HG02610 (cell line): ENCODE results near the gene ACSM4.
"Not testable (repeated sequence)": the region's sequence is repeated elsewhere in the genome, so short reads cannot be mapped to it uniquely, and the experiment has no call there.

Source experiments
- ATAC-seq: cut with Tn5 transposase; IDR thresholded peaks from one replicate; pipeline ENCODE4 v1.9.1; 2021; ENCODE audit warnings: mild to moderate bottlenecking, moderate library complexity; ENCODE audit not compliant: unreplicated experiment

ACSM4 gene

DNA sequence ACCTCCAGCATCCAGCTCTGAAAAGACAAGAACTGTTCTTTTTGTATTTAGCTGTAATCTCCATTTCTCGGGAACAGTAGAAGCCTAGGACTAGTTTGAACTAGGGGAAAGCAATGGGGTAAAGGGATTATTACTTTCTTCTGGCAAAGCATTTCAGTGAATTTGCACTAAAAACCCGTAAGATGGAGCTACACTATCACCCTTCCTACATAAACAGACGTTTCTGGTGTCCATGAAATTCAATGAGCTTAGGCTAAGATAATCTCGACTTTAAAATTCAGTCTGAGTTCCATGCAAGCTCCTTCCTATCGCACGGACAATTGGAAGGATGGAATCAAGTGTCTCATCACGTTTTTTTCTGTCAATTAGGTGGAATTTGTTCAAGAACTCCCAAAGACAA is 24.0 kb downstream of the ACSM4 start:
- no peak for ATAC-seq

DNA sequence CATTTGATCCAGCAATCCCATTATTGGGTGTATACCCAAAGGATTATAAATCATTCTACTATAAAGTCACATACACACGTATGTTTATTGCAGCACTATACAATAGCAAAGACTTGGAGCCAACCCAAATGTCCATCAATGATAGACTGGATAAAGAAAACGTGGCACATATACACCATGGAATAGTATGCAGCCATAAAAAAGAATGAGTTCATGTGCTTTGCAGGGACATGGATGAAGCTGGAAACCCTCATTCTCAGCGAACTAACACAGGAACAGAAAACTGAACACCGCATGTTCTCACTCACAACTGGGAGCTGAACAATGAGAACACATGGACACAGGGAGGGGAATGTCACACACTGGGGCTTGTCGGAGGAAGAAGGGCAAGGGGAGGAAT is 33.9 kb downstream of the ACSM4 start:
- not testable (repeated sequence) for ATAC-seq

DNA sequence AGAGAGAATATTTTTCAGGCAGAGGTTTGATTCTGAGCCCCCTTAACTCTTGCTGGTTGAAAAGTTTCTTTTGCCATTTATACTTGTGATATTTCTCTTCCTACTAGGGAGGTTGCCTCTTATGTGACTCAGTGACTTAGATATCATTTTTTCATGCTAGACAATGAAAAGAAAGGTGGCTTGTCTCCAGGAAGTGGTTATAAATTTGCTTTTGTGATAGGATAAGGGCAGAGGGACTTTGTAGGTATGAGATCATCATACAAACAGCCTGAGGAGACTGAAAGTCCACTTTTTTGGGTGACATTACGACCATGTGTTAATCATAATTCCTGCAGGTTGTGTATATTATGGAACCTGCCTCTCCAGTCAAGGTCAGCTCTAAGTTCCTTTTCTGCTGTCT is 35.8 kb downstream of the ACSM4 start:
- no peak for ATAC-seq

DNA sequence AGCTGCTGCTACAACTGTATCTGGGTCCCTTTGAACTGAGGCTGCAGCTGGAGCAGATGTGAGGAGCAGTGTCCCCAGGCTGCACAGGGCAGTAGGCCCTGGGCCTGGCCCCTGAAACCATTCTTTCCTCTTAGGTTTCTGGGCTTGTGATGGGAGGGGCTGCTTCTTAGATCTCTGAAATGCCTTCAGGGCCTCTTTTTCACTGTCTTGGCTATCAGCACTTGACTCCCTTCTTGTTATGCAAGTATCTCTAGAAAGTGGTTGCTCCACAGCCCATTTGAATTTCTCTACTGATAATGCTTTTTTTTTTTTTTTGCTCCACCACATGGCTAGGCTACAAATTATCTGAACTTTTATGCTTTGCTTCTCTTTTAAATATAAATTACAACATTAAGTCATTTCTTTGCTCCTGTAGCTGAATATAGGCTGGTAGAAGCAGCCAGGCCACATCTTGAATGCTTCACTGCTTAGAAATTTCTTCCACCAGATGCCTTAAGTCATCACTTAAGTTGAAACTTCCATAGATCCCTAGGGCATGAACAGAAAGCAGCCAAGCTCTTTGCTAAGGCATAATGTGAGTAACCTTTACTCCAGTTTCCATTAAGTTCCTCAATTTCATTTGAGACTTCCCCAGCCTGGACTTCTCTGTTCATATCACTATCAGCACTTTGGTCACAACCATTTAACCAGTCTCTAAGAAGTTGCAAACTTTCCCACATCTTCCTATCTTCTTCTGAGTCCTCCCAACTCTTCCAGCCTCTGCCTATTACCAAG is 41.1 kb downstream of the ACSM4 start:
- no peak for ATAC-seq

DNA sequence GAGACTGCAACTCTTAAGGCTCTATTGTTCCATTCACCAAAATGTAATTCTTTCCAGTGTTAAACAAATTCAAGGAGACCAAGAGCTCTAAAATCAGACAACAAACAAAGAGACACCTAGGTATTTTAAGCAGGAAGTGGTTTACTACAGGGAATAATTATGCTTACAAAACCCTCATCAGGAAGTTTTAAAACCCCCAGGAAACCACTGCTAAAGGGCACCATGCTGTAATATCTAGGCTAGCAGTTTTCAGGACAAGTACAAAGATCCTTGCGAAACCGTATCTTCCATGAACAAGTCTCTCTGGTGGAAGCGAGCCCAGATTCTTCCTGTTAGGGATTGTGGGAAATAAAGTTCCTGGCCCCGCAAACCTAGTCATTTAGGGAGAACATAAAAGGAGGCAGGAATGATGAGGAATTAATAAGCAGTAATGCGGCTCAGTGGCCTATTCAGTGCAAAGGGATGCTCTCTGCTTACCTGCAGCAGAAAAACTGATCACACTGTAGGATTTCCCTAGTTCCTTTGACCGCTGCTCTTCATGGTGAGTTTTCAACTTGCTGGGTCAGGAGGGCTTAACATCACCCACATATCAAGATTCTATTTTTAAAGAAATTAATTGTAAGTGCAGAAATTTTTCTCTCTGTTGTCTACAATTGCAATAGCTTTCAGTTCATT is 42.8 kb downstream of the ACSM4 start:
- no peak for ATAC-seq

DNA sequence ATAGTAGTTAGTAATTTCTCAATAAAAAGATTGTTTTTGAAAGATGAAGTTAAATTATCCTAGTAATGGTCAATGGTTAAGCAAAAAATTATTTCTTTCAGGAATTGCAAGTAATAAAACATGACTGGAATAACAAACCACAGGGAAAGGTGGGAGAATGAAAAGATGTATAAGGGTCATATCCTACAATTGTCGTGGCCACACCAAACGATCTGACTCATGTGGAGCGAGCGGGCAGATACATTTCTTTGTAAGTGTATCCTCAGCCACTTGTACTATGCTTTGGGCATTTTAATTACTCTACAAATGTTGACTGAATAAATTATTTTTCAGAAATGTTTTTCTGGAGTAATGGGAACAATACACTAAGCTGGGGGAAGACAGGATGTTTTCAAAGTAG is 45.5 kb downstream of the ACSM4 start:
- no peak for ATAC-seq

DNA sequence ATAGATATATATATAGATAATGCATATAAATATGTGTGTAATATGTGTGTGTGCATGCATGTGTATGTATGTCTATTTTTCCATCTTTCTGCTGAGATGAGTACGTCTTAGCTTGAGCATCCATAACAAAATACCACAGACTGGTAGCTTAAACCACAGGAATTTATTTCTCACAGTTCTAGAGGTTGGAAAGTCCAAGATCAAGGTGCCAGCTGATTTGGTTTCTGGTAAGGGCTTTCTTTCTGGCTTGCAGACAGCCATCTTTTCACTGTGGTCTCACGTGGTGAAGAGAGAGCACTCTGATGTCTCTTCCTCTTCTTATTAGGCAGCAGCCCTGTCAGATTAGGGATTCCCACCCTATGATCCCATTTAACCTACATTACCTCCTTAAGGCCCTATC is 47.3 kb downstream of the ACSM4 start:
- no peak for ATAC-seq

DNA sequence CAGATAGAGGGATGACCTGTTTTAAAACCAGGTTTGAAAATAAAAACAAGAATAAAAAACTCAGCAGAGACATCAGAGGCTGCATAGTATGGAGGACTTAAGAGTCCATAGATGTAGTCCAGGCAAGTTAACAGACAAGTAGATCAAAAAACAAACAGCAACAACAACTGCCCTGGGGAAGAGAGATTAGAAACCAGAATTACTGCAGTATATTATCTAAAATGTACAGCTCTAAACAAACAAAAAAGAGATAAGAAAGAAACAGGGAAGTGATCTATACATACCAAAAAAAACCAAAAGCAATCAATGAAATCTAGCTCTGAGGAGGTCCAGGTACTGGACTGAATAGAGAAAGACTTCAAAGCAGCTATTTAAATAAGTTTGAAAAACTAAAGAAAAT is 48.8 kb downstream of the ACSM4 start:
- no peak for ATAC-seq

DNA sequence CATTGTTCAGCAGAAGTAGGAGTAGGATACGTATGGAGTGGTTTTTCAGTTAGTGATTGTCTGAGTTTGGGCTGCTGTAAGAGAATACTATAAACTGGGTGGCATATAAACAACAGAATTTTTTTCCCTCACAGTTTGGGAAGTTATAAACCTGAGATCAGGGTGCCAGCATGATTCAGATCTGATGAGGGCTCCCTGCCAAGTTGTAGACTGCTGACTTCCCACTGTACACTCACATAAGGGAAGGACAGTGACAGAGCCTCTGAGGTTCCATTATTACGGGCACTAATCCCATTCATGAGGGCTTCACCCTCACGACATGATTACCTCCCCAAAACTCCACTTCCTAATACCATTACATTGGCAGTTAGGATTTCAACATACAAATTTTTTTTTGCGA is 50.7 kb downstream of the ACSM4 start:
- no peak for ATAC-seq

DNA sequence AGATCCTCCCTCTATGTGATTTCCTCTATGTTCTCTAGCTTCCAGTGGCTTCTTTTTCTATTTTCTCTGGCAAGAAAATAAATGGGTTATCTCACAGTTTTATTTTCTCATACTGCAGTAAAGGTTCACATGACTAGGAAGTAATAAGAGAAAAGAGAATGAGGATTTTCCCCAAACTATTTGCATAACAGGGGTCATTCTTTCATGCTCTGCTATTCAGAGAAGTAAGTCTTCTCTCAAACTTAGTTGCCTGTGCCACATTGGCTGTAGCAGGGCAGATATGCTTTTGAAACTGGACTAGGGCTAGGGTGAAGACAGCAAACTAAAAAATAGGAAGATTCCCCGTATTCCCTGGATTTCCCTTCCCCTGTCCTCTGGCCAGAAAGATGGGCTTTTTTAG is 57.4 kb downstream of the ACSM4 start:
- ATAC-seq = no peak

DNA sequence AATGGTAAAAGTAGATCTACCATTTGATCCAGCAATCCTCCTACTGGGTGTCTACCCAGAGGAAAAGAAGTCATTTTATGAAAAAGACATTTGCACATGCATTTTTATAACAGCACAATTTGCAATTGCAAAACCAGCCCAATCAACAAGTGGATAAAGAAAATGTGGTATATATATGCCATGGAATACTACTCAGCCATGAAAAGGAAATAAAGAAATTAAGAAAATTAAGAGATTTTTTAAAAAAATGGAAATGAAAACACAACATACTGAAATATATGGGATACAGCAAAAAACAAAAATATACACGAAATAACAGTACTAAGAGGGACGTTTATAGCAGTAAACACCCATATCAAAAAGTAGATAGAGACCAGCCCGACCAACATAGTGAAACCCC is 58.9 kb downstream of the ACSM4 start:
- no peak for ATAC-seq

DNA sequence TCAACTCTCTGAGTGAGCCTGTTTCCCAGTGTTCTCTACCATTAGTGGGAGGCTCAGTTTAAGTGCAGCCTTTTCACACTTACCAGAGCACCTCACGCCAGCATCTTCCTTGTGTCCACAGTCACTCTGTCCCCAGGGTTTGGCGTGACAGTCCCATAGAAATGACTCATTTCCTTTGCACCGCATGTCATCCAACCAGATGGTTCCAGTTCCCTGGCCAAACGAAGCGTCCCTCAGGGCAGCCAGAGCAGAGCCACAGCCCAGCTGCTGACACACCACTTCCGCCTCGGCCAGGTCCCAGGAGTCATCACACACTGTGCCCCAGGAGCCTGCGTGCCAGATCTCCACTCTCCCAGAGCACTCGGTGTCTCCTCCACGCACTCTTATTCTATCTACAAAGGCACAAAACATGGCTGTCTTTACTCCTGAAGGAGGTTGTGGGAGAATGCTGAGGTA is 65.4 kb downstream of the ACSM4 start:
- no peak for ATAC-seq

DNA sequence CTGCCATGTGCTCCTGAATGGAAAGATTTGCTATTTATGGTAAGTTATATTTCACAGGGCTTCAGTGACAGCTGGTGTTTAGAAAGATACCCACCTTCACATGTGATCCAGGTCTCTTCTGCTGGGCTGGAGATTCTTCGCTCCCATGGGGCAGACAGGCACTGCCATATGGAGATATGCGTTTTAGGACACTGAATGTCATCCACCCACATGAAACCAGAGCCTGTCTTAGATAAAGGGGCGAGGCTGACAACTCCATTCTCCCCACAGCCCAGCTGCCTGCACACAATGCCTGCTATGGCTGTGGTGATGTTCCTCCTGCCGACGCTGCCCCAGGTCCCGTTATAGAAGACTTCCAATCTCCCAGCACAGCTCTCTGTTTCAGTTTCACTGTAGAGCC is 69.4 kb downstream of the ACSM4 start:
- ATAC-seq = no peak

DNA sequence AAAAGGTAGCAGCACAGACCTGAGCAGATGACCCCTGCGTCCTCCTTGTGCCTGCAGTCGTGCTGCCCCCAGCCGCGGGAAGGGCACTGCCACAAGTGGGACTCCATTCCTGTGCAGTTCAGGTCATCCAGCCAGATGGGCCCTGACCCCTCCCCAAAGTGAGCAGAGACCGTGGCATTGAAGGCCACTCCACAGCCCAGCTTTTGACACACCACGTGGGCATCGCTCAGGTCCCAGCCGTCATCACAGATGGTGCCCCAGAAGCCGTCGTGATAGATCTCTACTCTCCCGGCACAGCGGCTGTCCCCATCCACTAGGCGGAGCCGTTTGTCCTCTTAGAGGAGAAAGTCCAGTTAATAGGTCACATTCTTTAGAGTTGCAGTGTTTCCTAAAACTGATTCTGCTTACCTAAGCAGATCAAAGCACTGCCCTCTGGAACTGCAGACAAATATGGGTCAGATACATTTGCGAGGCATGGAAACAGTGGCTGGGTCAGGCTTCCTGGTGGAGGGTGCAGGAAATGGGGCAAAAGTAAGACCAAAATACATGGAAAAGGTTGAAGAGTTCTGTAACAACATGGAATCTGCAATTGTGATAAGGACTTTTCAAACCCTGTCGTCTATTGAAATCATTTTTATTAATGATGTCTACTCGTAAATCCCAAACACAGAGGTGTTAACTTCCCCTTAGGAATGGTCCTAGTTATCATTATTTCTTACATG is 70.7 kb downstream of the ACSM4 start:
- no peak for ATAC-seq

DNA sequence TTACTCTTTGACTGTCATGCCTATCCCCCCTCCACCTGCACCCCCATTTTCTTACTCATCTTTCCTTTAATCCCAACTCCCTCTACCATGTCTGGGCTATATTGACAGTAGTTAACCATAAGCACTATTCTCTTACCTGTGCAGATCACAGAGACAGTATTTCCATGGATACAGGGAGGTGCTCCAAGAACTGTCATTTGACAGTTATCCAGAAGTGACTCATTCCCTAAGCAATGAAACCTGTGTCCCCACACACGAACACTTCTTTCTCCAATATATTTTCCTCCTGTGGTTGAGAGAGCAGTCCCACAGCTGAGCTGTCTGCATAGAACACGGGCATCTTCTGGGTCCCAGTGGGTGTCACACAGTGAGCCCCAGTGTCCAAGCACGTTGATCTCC is 71.3 kb downstream of the ACSM4 start:
- no peak for ATAC-seq

DNA sequence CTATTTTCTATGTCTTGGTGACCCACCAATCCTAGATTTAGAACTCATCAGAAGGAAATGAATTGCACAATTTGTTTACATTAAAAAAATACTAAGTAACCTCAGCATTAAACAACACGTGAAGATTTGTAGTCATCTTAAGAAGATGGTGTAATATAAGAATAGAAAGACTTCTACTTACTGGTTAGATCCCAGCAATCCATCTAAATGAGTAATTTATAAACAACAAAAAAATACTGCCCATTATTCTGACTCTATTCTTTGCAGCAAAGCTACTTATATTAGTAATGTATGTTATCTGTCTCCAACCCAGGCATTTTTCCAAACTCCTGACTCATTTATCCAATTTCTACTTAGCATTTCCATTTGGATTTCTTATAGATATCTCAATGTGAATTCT is 72.3 kb downstream of the ACSM4 start:
- no peak for ATAC-seq
